ENCODE results near the gene LRRC27.

LRRC27 gene

GRCh38 chr10:132359305-132360040, 27.5 kb downstream of the LRRC27 start:
- TF ChIP-seq, protein P1, sequence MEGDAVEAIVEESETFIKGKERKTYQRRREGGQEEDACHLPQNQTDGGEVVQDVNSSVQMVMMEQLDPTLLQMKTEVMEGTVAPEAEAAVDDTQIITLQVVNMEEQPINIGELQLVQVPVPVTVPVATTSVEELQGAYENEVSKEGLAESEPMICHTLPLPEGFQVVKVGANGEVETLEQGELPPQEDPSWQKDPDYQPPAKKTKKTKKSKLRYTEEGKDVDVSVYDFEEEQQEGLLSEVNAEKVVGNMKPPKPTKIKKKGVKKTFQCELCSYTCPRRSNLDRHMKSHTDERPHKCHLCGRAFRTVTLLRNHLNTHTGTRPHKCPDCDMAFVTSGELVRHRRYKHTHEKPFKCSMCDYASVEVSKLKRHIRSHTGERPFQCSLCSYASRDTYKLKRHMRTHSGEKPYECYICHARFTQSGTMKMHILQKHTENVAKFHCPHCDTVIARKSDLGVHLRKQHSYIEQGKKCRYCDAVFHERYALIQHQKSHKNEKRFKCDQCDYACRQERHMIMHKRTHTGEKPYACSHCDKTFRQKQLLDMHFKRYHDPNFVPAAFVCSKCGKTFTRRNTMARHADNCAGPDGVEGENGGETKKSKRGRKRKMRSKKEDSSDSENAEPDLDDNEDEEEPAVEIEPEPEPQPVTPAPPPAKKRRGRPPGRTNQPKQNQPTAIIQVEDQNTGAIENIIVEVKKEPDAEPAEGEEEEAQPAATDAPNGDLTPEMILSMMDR (conservative IDR thresholded peaks at IDR 0.05; ENCODE audit: low read depth, low read length): peak; percentile 30
- no peak for DNase-seq (ENCODE audit: low read depth)
- H3K4me3 ChIP-seq (ENCODE audit: low read depth, low read length): no peak overlapping the region

- TF ChIP-seq, protein P1 (conservative IDR thresholded peaks at IDR 0.05; ENCODE audit: low read depth, low read length): peak; percentile 59
- H3K4me3 ChIP-seq (ENCODE audit: low read depth, low read length): no peak overlapping the region
- no peak for DNase-seq (ENCODE audit: low read depth)
These were observed 28.9 kb downstream of the LRRC27 start for GRCh38 chr10:132360766-132361447.

DNA sequence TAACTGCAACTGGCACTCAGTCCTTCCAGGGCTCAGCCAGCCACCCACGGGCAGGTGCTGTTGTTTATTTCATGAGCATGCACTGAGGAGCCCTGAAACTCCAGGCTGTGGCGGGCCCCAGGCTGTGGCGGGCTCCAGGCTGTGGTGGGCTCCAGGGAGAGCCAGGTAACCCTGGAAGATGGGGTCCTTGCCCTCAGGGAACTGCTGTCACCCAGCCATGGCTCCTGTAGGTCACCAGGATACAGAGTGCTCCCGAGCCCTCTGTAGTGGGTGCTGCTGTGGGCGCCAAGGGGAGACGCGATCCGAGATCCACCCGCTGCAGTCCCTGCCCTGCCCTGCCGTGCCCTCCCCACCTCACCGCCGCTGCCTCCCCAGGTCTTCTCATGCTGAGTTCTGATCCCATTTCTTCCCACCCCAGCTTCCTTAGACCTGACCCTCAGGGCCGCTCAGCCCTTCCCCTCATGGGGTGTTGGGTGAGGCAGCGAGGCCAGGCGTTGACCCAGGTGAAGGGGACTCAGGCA, 29.6 kb downstream of the LRRC27 start:
- H3K4me3 ChIP-seq (ENCODE audit: low read depth, low read length): no peak overlapping the region
- no peak for DNase-seq (ENCODE audit: low read depth)
- TF ChIP-seq, protein P1 (conservative IDR thresholded peaks at IDR 0.05; ENCODE audit: low read depth, low read length): no peak

DNA sequence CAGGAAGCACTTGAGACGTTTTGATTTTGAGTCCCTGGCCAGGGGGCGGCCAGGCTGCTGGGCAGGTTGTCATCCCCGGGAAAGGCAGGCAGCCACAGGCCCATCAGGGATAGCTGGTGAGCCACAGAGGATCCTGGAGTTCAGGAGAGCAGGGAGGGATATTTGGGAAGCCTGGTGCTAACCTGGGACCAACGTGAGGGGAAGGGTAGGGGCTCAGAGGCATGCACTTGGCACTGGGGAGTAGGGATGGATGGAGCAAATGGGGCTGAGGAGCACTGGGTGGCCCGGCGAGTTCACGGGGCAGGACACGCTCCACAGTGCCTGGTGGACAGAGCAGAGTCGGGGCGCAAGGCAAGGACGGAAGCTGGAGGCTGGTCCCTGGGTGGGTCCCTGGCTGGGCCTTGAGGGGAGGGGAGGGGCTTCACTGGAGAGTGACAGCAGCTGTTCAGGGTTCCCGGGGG, 30.2 kb downstream of the LRRC27 start:
- TF ChIP-seq, protein P1 (conservative IDR thresholded peaks at IDR 0.05; ENCODE audit: low read depth, low read length): no peak
- no peak for DNase-seq (ENCODE audit: low read depth)

GRCh38 chr10:132363376-132363775, 31.4 kb downstream of the LRRC27 start:
- TF ChIP-seq, protein P1 (conservative IDR thresholded peaks at IDR 0.05; ENCODE audit: low read depth, low read length): no peak
- no peak for DNase-seq (ENCODE audit: low read depth)
- H3K4me3 ChIP-seq (ENCODE audit: low read depth, low read length): no peak overlapping the region

More for the DNA sequence above, 30.2 kb downstream of the LRRC27 start:
- H3K4me3 ChIP-seq (ENCODE audit: low read depth, low read length): no peak overlapping the region

GRCh38 chr10:132363921-132364593, 32.1 kb downstream of the LRRC27 start:
- no peak overlapping the region for H3K4me3 ChIP-seq (ENCODE audit: low read depth, low read length)
- TF ChIP-seq, protein P1 (conservative IDR thresholded peaks at IDR 0.05; ENCODE audit: low read depth, low read length): no peak
- DNase-seq (ENCODE audit: low read depth): peak; percentile 9

Measured in choroid plexus epithelial cell (primary cell).